Measurements from ENCODE around the gene PRSS2. TPM values are rescaled to one million over a fixed set of nuclear protein-coding genes. Genes with fewer than 3 reads are reported as not detected.

The PRSS2 gene
- total and polyA plus RNA-seq, 9 of the 15 experiments (the other 6 are each of a cell fraction or from before 2014, with no cell fraction given) = 1.3 to 23.9 (median 3.8) TPM

DNA sequence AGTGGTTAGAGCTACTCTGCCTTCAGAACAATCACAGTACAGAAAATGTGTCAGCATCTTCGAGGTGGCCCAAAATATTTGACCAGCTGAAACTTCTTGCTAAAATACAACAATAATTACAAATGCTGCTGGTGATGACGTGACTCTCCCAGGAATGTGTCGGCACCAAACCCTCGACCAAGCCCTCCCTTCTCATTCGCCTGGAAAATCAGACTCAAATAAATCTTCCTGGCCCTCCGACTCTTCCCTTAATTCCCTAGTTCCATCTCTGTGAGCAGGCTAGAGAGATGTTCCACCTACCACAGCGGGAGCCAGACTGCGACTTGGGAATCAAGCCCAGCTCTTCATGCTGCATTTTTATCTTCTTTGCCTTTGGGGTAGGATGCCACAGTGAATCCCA lies 4.1 kb downstream of the PRSS2 start:
- no peak for ATAC-seq
- ChIA-PET CTCF (ENCODE audit: low intra/inter-chr PET ratio) (no interaction called here), POLR2A (interaction anchor here (0.7 to 1.1 kb wide), 3 partner anchors 11 to 16 kb away, joined by 3 read pairs; no protein-coding TSS in a partner anchor)
- Histone ChIP-seq H4K20me1 (replicated peaks; ENCODE audit: control insufficient read depth, insufficient read depth, low read length) (no peaks in the 10 kb centered on the region; the same call in 1 of the 2 replicates), H2AFZ (ENCODE audit: low read depth, low read length) (no peak overlapping the region), H3K4me3 (no peak overlapping the region), H3K9ac (ENCODE audit: insufficient read depth in 1 of 2, low read depth in 2 of 2, low read length in 2 of 2) (no peak overlapping the region), H3K9me3 (replicated peaks; ENCODE audit: control insufficient read depth, insufficient read depth, low read depth, low read length) (no peaks in the 10 kb centered on the region), H3K4me1 (replicated peaks in 1 of 2; ENCODE audit: control insufficient read depth in 2 of 2, insufficient read depth in 2 of 2, low read length in 2 of 2) (no peaks in the 10 kb centered on the region; a peak in 1 of 5 replicates), H3K4me2 (ENCODE audit: insufficient read depth, low read length) (no peak overlapping the region), H3K9me1 (ENCODE audit: control insufficient read depth, insufficient read depth, low read length) (no peaks in the 10 kb centered on the region), H3K27me3 (ENCODE audit: control insufficient read depth in 2 of 2, insufficient read depth in 2 of 2, low read length in 2 of 2) (peaks cover 0 to 40% of the 10 kb centered on the region in 2 experiments; a peak in 3 of 5 replicates), H3K27ac (ENCODE audit: extremely low read depth, low read depth, low read length) (no peak overlapping the region), H3K79me2 (ENCODE audit: control insufficient read depth, insufficient read depth, low read length) (no peaks in the 10 kb centered on the region), H3K36me3 (ENCODE audit: control insufficient read depth, insufficient read depth, low read length) (no peaks in the 10 kb centered on the region)
- intact Hi-C loops (cut with micrococcal nuclease) = no loop called here
- in situ Hi-C loops (cut with MboI) = loop anchor here (25.0 kb wide), 1 partner anchor 138 kb away; no protein-coding TSS in a partner anchor
- 5% methylated on average over 8 of the region's 8 CpGs for WGBS (ENCODE audit: insufficient coverage, low coverage, missing lambda C conversion rate)
- no peak for FAIRE-seq
- no TSS peak for BruUV-seq (replicated peaks)
- no peak for DNase-seq (ENCODE audit: extremely low read depth in 1 of 4, low spot score in 3 of 4)
- TF ChIP-seq ZNF280B (CRISPR knock-in tag; IDR thresholded peaks at IDR 0.05) = no peak
- TF ChIP-seq, protein P1, sequence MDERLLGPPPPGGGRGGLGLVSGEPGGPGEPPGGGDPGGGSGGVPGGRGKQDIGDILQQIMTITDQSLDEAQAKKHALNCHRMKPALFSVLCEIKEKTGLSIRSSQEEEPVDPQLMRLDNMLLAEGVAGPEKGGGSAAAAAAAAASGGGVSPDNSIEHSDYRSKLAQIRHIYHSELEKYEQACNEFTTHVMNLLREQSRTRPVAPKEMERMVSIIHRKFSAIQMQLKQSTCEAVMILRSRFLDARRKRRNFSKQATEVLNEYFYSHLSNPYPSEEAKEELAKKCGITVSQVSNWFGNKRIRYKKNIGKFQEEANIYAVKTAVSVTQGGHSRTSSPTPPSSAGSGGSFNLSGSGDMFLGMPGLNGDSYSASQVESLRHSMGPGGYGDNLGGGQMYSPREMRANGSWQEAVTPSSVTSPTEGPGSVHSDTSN (CRISPR knock-in tag; IDR thresholded peaks at IDR 0.05; ENCODE audit: low read depth) = no peak
- TF ChIP-seq, protein P1 (tag; conservative IDR thresholded peaks at IDR 0.05; ENCODE audit: low read depth) = no peak
- TF ChIP-seq, protein P2, sequence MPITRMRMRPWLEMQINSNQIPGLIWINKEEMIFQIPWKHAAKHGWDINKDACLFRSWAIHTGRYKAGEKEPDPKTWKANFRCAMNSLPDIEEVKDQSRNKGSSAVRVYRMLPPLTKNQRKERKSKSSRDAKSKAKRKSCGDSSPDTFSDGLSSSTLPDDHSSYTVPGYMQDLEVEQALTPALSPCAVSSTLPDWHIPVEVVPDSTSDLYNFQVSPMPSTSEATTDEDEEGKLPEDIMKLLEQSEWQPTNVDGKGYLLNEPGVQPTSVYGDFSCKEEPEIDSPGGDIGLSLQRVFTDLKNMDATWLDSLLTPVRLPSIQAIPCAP (CRISPR knock-in tag; IDR thresholded peaks at IDR 0.05; ENCODE audit: borderline replicate concordance) = no peak
- no peak for TF ChIP-seq ZNF318 (IDR thresholded peaks at IDR 0.05; ENCODE audit: borderline replicate concordance in 1 of 2, low read depth in 1 of 2)
- no peak for TF ChIP-seq ZNF140 (CRISPR knock-in tag; IDR thresholded peaks at IDR 0.05)

All from K562 (cell line).